BE2C (cell line): ENCODE measurements around the gene MMP21. TPM values are rescaled to one million over a fixed set of nuclear protein-coding genes. Genes with fewer than 3 reads are reported as not detected.

ENCODE experiments used
- DNase-seq: peaks from one replicate; pipeline ENCODE4 v3.0.0-alpha.2; 2020
- H3K27me3 ChIP-seq: fragments of 250-450 bp; sonication (Bioruptor Pico); 2 replicates; pipeline ENCODE4 v1.5.1; 2020; ENCODE audit warnings: mild to moderate bottlenecking
- H3K36me3 ChIP-seq: fragments of 250-450 bp; sonication (Bioruptor Pico); 2 replicates; pipeline ENCODE4 v1.5.1; 2020; ENCODE audit warnings: mild to moderate bottlenecking
- H3K4me1 ChIP-seq: fragments of 250-450 bp; sonication (Bioruptor Pico); 2 replicates; pipeline ENCODE4 v1.5.1; 2020
- H3K4me3 ChIP-seq: 2 replicates; pipeline ENCODE4 v1.5.1; 2011; ENCODE audit warnings: low read depth, low read length
- H3K9me3 ChIP-seq: fragments of 250-450 bp; sonication (Bioruptor Pico); 2 replicates; pipeline ENCODE4 v1.5.1; 2020
- CTCF ChIP-seq: IDR thresholded peaks from 2 replicates; pipeline ENCODE4 v1.5.1; 2012; ENCODE audit warnings: mild to moderate bottlenecking, low read depth, low read length
- polyA plus RNA-seq: library from polyadenylated mRNA; unstranded; fragments of >200 nt; gene quantifications from one replicate; pipeline ENCODE4 v1.2.1, GENCODE V29; 2012; ENCODE audit warnings: low read depth, missing spikeins; ENCODE audit not compliant: insufficient read length, insufficient read depth

Gene MMP21, protein sequence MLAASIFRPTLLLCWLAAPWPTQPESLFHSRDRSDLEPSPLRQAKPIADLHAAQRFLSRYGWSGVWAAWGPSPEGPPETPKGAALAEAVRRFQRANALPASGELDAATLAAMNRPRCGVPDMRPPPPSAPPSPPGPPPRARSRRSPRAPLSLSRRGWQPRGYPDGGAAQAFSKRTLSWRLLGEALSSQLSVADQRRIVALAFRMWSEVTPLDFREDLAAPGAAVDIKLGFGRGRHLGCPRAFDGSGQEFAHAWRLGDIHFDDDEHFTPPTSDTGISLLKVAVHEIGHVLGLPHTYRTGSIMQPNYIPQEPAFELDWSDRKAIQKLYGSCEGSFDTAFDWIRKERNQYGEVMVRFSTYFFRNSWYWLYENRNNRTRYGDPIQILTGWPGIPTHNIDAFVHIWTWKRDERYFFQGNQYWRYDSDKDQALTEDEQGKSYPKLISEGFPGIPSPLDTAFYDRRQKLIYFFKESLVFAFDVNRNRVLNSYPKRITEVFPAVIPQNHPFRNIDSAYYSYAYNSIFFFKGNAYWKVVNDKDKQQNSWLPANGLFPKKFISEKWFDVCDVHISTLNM
- not detected for polyA plus RNA-seq

GRCh38 chr10:125775491-125776106 is at the start of gene MMP21:
MMP21 (minus strand) TSS chr10:125775821; CDS start chr10:125775821, 0 bp downstream.
- no peak for TF ChIP-seq CTCF
- Histone ChIP-seq H3K4me1 (no peaks in the 10 kb centered on the region), H3K27me3 (no peaks in the 10 kb centered on the region), H3K9me3 (no peaks in the 10 kb centered on the region), H3K36me3 (no peaks in the 10 kb centered on the region), H3K4me3 (no peak within 1 kb of the TSS)
- DNase-seq = no peak

DNA sequence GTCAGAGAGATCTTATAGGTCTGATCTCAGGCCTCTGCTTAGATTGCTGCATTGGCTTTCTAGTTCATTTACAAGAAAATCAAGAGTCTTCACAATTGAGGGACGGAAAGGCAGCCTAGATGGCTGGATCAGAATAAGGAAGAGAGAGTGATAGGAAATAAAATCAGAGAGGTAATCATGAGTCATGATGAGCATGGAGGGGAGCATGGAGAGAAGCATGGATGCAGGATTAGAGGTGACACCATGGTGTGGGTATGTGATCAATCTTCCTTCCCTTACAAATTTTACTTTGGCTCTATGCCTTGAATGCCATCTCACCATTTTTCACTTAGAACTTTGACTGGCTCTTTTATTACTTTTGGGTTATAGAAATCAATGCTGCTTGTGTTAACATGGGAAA is 49.1 kb upstream of the MMP21 start:
- no peaks in the 10 kb centered on the region for H3K27me3 ChIP-seq
- no peak for TF ChIP-seq CTCF
- peak overlapping the region; percentile 100 for H3K4me3 ChIP-seq
- peaks cover 38% of the 10 kb centered on the region for H3K36me3 ChIP-seq
- DNase-seq = no peak
- no peaks in the 10 kb centered on the region for H3K9me3 ChIP-seq
- H3K4me1 ChIP-seq = no peaks in the 10 kb centered on the region

GRCh38 chr10:125823663-125824251 is 48.1 kb upstream of the MMP21 start:
- Histone ChIP-seq H3K9me3 (no peaks in the 10 kb centered on the region), H3K36me3 (peaks cover 28% of the 10 kb centered on the region), H3K27me3 (no peaks in the 10 kb centered on the region), H3K4me1 (no peaks in the 10 kb centered on the region), H3K4me3 (peak overlapping the region; percentile 100)
- TF ChIP-seq CTCF = no peak
- no peak for DNase-seq

DNA sequence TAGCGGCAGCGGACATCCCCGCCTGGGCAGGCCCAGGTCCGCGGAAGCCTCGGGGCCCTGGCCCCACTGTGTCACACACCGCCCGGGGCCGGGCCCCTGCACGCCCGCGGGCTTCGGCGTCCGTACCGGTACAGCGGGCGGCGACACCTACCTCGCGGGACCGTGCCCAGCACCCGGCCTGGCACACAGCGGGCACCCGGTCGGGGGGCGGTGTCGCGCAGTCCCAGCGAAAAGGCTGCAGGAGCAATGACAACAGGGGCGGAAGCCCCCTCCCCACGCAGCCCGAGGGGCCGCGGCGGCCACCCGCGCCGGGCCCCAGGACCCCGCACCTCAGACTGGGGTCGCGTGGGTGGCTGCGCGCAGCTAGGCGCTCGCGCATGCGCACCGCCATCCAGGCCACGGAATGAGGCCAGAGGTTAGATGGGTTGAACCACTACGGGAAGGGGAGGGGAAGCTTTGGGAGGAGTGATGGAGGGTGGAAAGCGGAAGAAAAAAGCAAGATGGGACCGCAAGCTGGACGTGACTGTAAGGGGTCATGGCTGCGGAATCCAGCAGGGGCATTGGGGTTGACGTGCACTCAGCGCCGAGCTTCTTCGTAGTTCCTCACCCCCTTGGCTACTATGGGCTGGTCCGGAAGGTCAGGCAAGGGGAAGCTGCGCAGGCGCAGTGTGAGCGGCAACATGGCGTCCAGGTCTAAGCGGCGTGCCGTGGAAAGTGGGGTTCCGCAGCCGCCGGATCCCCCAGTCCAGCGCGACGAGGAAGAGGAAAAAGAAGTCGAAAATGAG is 47.4 kb upstream of the MMP21 start, which contains the start of the genes BCCIP and UROS:
Gene BCCIP (plus strand): TSS at position 669 of the 785 bp plus-strand sequence. CDS start 12 bp downstream, at position 681.
Gene UROS (minus strand): TSS at position 381 of the 785 bp plus-strand sequence. CDS start 6,759 bp downstream, outside the sequence.
- Histone ChIP-seq H3K27me3 (no peaks in the 10 kb centered on the region), H3K4me3 (peak within 1 kb of the TSS; percentile 100), H3K36me3 (peaks cover 22% of the 10 kb centered on the region), H3K4me1 (no peaks in the 10 kb centered on the region), H3K9me3 (no peaks in the 10 kb centered on the region)
- DNase-seq = peak; percentile 88
- TF ChIP-seq CTCF = no peak

DNA sequence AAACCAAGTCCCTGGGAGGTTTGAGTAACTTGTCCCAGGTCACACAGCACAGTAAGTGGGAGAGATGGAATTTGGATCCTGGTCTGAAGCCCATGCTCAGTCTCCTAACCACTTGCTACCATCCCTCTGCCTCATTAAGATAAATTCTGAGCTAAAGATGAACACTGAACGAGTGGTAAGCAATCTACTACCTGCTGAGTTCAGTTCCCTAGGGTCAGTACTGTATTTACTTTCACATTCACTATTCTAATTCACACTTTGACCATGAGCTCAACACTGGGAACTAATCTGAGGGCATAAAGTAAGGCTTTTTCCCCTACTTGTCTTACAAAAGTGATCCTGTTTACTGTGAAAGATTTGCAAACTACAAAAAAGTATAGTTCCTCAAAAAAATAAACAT is 45.1 kb upstream of the MMP21 start:
- peaks cover 6% of the 10 kb centered on the region; the same call in 1 of the 2 replicates for H3K36me3 ChIP-seq
- H3K9me3 ChIP-seq = no peaks in the 10 kb centered on the region
- no peak overlapping the region for H3K4me3 ChIP-seq
- no peak for DNase-seq
- H3K4me1 ChIP-seq = no peaks in the 10 kb centered on the region
- no peaks in the 10 kb centered on the region for H3K27me3 ChIP-seq
- no peak for TF ChIP-seq CTCF
